G401.6 (cell line): ENCODE results near the gene OSBPL10.

ENCODE experiments used
- FAIRE-seq: peaks from 2 replicates; lab custom pipeline; 2012; peaks lifted over from hg19 to GRCh38; lab: Jason Lieb, UNC

Gene OSBPL10

GRCh38 chr3:31988271-31988670 is 7.2 kb upstream of the OSBPL10 start:
- no peak for FAIRE-seq

- no peak for FAIRE-seq
These were observed 4.8 kb upstream of the OSBPL10 start for GRCh38 chr3:31985831-31986230.

- no peak for FAIRE-seq
These were observed 3.3 kb upstream of the OSBPL10 start for GRCh38 chr3:31984321-31984720.

GRCh38 chr3:31980530-31981205 is 394 bp downstream of the OSBPL10 start:
- FAIRE-seq, result no peak

GRCh38 chr3:31979001-31979697 is 1.9 kb downstream of the OSBPL10 start:
- FAIRE-seq, result no peak

GRCh38 chr3:31978553-31978952 is 2.5 kb downstream of the OSBPL10 start:
- no peak for FAIRE-seq

GRCh38 chr3:31977736-31978135 is 3.3 kb downstream of the OSBPL10 start:
- FAIRE-seq, result no peak

GRCh38 chr3:31976302-31976701 is 4.8 kb downstream of the OSBPL10 start:
- no peak for FAIRE-seq

- FAIRE-seq, result no peak
These were observed 6.1 kb downstream of the OSBPL10 start for GRCh38 chr3:31974964-31975363.

GRCh38 chr3:31974471-31974870 is 6.6 kb downstream of the OSBPL10 start:
- no peak for FAIRE-seq

- no peak for FAIRE-seq
These were observed 7.2 kb downstream of the OSBPL10 start for GRCh38 chr3:31973837-31974236.

GRCh38 chr3:31973081-31973480 is 8.0 kb downstream of the OSBPL10 start:
- no peak for FAIRE-seq

- FAIRE-seq, result no peak
These were observed 9.5 kb downstream of the OSBPL10 start for GRCh38 chr3:31971607-31972006.

- peak; percentile 99 for FAIRE-seq
These were observed 12.1 kb downstream of the OSBPL10 start for GRCh38 chr3:31968927-31969418.

GRCh38 chr3:31968369-31968926 is 12.6 kb downstream of the OSBPL10 start:
- FAIRE-seq, result no peak

- FAIRE-seq, result no peak
These were observed 13.5 kb downstream of the OSBPL10 start for GRCh38 chr3:31967592-31967991.

- FAIRE-seq, result peak; percentile 46
These were observed 14.0 kb downstream of the OSBPL10 start for GRCh38 chr3:31966978-31967591.

- no peak for FAIRE-seq
These were observed 18.3 kb downstream of the OSBPL10 start for GRCh38 chr3:31962801-31963205.

GRCh38 chr3:31960793-31961431 is 20.1 kb downstream of the OSBPL10 start:
- peak; percentile 71 for FAIRE-seq

- no peak for FAIRE-seq
These were observed 20.9 kb downstream of the OSBPL10 start for GRCh38 chr3:31959951-31960792.

- FAIRE-seq, result no peak
These were observed 21.8 kb downstream of the OSBPL10 start for GRCh38 chr3:31959251-31959650.
